ENCODE data around the gene METTL25. TPM values are rescaled to one million over a fixed set of nuclear protein-coding genes. Genes with fewer than 3 reads are reported as not detected.

METTL25 gene
- total RNA-seq (2022; extraction: Qiagen RNA extraction): 1.9 to 3.1 TPM (median 2.9 TPM) in 5 replicates

GRCh38 chr12:82358200-82359114 is at the start of gene METTL25, which contains the start of gene CCDC59:
Gene METTL25 (plus strand): TSS chr12:82358529. CDS start chr12:82358566, 37 bp downstream.
Gene CCDC59 (minus strand): TSS chr12:82358387. CDS start chr12:82358376, 11 bp downstream.

Other genes with a start within 250 kb of the METTL25 start
- 48.6 to 65.7 TPM (median 50.7 TPM) in 5 replicates for gene CCDC59, start 142 bp upstream of the METTL25 start, total RNA-seq (2022; extraction: Qiagen RNA extraction)